ENCODE results near the gene TDRD6.

The TDRD6 gene

GRCh38 chr6:46688117-46688965, 656 bp downstream of the TDRD6 start:
- no peak for DNase-seq (ENCODE audit: low read depth, low spot score)

- DNase-seq (ENCODE audit: low read depth, low spot score), result no peak
Measured at GRCh38 chr6:46688966-46689335, 1.3 kb downstream of the TDRD6 start.

GRCh38 chr6:46689657-46690056, 2.0 kb downstream of the TDRD6 start:
- no peak for DNase-seq (ENCODE audit: low read depth, low spot score)

DNA sequence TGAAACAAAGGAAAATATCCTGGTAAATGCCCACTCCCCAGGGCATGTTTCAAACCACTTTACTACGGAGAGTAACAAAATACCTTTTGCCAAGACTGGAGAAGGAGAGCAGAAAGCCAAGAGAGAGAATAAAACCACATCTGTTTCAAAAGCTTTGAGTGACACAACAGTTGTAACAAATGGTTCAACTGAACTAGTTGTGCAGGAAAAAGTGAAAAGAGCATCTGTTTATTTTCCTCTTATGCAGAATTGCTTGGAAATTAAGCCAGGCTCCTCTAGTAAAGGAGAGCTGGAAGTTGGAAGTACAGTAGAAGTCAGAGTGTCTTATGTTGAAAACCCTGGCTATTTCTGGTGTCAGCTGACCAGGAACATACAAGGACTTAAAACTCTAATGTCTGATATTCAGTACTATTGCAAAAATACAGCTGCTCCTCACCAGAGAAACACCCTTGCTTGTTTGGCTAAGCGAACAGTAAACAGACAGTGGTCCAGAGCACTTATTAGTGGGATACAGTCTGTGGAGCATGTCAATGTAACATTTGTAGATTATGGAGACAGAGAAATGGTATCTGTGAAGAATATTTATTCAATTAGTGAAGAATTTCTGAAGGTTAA, 2.6 kb downstream of the TDRD6 start:
- no peak for DNase-seq (ENCODE audit: low read depth, low spot score)

- no peak for DNase-seq (ENCODE audit: low read depth, low spot score)
Measured at GRCh38 chr6:46690911-46691451, 3.3 kb downstream of the TDRD6 start.

DNA sequence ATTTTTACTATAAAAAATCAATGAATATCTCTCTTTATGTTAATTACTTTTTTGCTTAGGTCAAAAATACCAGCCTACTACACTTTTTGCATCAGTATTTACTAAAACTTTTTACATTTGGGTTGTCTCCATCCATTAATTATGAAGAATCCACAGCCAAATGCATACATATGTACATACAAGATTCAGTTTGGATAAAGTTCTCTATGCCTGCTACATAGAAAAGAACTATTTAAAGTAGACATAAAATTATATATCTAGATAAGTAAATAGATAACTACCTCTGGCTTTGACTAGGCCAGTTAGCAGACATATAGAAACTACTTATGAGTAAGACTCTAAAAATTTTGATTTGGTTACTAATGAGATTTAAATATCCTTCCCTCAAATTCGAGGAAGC, 12.3 kb downstream of the TDRD6 start:
- DNase-seq (ENCODE audit: low read depth, low spot score), result no peak

DNA sequence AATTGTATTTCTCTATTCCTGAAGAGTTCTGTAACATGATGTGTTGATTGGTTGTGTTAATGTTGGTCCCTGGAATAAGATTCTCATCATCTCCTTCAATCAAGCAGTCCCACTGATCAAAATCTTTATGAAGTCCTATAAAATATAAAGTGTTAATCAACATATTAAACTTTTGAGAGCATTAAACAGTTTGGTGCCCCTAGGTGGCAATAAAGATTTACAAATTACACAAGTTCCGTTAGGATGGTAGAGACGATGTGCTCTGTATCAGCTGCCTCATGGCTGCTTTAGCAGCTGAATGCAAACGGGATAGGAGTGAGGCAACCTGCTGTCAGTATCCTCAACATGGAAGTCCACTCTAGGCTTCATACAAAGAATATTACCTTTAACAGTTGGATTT, 16.9 kb downstream of the TDRD6 start:
- no peak for DNase-seq (ENCODE audit: low read depth, low spot score)

- no peak for DNase-seq (ENCODE audit: low read depth, low spot score)
Measured at GRCh38 chr6:46706464-46706863, 18.8 kb downstream of the TDRD6 start.

GRCh38 chr6:46711491-46711890, 23.8 kb downstream of the TDRD6 start:
- no peak for DNase-seq (ENCODE audit: low read depth, low spot score)

DNA sequence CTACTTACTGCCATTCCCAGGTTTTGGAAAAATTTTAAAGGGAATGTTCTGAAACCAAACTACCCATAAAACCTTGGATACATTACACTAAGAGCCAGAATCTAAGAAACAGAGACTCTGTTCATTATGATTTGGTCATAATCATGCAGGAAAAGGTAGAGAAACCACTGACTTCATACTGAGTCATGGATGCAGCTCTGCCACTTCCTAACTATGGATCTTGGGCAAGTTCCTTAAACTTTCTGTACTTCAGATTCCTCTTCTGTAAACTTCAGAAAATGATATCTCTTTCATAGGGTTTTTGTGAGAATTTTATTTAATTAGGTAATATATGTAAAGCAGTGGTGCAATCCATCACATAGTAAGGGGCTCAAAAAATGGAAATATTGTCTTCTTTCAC, 27.5 kb downstream of the TDRD6 start:
- no peak for DNase-seq (ENCODE audit: low read depth, low spot score)

GRCh38 chr6:46719099-46719498, 31.4 kb downstream of the TDRD6 start:
- DNase-seq (ENCODE audit: low read depth, low spot score), result no peak

DNA sequence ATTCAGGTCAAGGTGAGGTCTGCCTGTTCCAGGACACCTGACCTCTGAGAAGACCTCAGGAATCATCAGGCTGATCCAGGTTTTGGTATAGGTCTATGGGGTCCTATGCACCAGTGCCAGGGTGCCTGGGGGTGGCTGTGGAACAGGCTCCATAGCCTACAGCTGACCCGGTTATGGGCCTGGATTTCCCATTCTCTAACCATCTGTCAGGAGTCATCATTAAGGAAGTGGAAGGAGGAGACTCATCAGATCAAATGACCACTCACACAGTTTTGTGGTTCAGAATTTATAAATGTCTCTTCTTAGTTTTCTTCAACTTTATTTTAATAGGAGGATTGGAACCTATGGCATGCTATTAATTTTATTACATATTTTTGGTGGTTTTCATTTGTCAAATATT, 32.7 kb downstream of the TDRD6 start:
- no peak for DNase-seq (ENCODE audit: low read depth, low spot score)

DNA sequence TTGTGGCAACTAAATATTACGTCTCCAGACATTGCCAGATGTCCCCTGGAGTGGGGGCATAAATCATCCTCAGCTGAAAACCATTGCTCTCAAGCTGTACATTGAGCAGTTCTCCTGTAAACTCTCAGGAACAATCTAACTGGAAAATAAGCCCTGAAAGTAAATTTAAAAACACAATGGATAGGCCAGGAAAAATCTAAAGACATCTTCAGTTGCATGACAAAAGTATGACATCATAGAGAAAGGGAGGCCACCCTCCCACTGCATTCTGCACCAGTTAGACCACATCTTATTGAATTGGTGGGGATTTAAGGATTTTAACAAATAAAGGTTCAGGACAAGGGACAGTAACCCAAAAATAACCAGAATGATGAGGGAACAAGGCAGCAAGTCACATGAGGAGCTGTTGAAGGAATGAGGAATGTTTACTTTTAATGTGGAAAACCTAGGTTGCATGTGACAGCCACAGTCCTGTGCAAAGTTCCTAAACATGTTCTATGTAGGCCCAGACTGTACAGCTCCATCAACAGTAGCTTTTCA, 42.2 kb downstream of the TDRD6 start:
- DNase-seq (ENCODE audit: low read depth, low spot score), result no peak

DNA sequence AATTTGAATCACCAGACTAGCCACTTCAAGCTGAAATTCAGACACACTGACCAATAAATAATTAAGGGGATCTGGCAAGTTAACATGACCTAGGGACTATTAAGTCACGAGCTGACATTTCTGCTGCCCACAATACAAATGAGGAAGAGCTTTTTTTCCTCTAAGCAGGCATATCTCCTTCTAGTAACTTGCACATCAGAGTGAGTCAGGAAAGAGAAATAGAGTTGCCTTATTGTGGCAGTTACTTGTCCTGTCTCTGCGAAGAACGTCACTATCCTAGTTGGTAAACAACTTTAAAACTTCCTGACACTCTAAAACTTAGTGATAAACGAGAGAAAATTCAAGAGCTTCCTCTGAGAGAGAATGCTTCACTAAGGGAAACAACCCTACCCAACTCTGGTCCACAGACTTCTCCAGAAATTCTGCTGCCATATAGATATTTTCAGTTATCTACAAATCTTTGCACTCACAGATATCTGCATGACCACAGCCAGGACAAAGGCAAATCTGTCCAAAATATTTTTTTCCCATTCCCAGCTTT, 43.3 kb downstream of the TDRD6 start:
- DNase-seq (ENCODE audit: low read depth, low spot score), result no peak

DNA sequence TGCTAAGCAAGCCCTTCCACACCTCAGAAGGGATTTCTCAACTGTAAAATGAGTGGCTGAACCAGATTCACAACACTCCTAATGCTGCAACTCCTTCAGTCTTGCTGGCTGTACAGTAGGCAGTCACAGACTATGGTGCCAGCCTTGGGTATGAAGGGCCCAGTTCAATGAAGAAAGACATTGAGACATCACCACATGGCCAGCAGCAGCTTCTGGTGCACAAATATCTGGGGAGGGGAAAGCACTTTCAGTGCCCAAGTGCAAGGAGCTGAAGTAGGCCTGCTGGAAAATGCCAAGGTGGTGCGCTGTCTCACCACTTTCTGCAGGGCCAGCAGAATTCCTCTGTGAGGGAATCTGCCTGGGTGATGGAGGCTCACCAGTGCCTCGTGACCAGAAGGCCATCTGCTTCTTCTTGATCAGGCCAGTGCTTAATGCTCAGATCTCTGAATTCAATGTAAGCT, 45.7 kb downstream of the TDRD6 start:
- peak; percentile 3 for DNase-seq (ENCODE audit: low read depth, low spot score)

DNA sequence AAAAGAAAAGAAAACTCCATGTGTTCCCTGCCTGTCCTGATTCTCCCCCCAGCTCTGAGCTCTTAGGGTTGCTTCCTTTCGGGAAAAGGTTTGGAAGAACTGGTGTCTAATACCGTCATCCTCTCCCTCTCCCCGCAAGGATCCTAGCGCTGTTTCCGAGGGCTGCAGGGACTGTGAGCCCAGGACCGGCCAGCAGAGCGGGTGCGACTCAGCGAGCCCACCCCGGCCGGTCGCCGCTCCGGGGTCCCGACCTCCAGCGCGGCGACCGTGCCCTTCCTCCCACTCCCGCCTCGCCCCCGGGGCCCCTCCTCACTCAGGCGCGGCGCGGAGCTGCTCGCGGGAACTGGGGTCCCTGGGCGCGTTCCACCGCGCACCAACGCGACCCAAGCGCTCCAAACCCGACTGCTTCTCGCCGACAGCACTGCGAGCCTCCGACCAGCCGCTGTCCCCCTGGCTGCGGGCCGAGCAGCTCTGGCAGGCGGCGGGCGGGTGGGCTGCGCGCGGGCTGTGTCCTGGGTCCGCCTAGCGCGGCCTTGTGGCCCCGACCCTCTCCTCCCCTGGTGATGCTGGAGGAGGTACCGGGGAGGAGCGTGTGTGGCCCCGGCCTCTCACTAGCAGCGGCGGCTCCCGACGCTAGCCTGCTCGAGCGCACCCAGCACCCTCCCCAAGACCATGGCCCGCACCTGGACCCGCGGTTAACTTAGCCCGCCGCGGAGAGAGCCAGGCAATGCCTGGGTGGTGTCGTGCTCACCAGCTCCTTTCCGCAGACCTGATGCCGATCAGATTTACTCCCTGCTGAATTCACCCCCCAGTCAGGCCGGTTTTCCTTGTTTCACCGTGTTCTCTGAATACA, 47.4 kb downstream of the TDRD6 start, which contains the start of gene PLA2G7:
TSS of gene PLA2G7 (minus strand) at position 509 of the 853 bp plus-strand sequence. CDS start 12,484 bp downstream, outside the sequence.
- DNase-seq (ENCODE audit: low read depth, low spot score), result peak; percentile 60

- no peak for DNase-seq (ENCODE audit: low read depth, low spot score)
Measured at GRCh38 chr6:46735720-46736031, 48.0 kb downstream of the TDRD6 start.

GRCh38 chr6:46736906-46737305, 49.2 kb downstream of the TDRD6 start:
- DNase-seq (ENCODE audit: low read depth, low spot score), result no peak

DNA sequence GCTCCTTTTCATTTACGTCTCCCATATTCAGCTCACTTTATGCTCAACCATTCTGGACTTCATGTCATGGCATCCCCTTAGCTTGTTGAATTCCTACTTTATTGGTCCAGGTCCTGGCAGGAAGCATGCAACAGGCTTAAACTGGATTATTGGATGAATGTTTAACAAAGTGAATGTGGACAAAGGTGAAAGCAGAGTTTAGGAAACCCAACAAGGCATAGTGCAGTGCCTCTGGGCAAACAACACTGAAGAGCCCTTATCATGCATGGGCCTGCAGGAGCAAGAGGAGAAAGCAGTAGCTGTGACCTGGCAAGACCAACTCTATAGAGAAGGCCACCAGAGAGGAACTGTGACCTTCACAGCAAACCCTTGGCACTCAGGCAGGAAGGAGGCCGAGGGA, 53.8 kb downstream of the TDRD6 start:
- DNase-seq (ENCODE audit: low read depth, low spot score), result no peak

GRCh38 chr6:46741910-46742309, 54.2 kb downstream of the TDRD6 start:
- DNase-seq (ENCODE audit: low read depth, low spot score), result no peak

GRCh38 chr6:46743425-46744158, 55.9 kb downstream of the TDRD6 start:
- DNase-seq (ENCODE audit: low read depth, low spot score), result no peak

Data from ELF-1 (cell line).